Measurements from ENCODE around the gene GRK3.

The GRK3 gene

GRCh38 chr22:25670070-25670461 lies 105.6 kb downstream of the GRK3 start:
- DNase-seq, result no peak

GRCh38 chr22:25672289-25673084 lies 108.0 kb downstream of the GRK3 start:
- DNase-seq, result no peak

GRCh38 chr22:25673713-25674112 lies 109.2 kb downstream of the GRK3 start:
- DNase-seq, result no peak

- DNase-seq, result no peak
Measured at GRCh38 chr22:25677631-25678030, 113.2 kb downstream of the GRK3 start.

GRCh38 chr22:25680051-25680450 lies 115.6 kb downstream of the GRK3 start:
- no peak for DNase-seq

- no peak for DNase-seq
Measured at GRCh38 chr22:25680956-25681355, 116.5 kb downstream of the GRK3 start.

GRCh38 chr22:25682109-25682508 lies 117.6 kb downstream of the GRK3 start:
- DNase-seq, result no peak

- no peak for DNase-seq
Measured at GRCh38 chr22:25688627-25689026, 124.2 kb downstream of the GRK3 start.

GRCh38 chr22:25689631-25690030 lies 125.2 kb downstream of the GRK3 start:
- no peak for DNase-seq

- DNase-seq, result no peak
Measured at GRCh38 chr22:25690798-25691197, 126.3 kb downstream of the GRK3 start.

GRCh38 chr22:25692397-25693267 lies 128.2 kb downstream of the GRK3 start:
- DNase-seq, result no peak

- no peak for DNase-seq
Measured at GRCh38 chr22:25693268-25693565, 128.7 kb downstream of the GRK3 start.

- DNase-seq, result no peak
Measured at GRCh38 chr22:25694196-25694907, 129.9 kb downstream of the GRK3 start.

GRCh38 chr22:25695146-25695545 lies 130.7 kb downstream of the GRK3 start:
- no peak for DNase-seq

GRCh38 chr22:25696763-25697162 lies 132.3 kb downstream of the GRK3 start:
- DNase-seq, result no peak

- no peak for DNase-seq
Measured at GRCh38 chr22:25697181-25697664, 132.7 kb downstream of the GRK3 start.

- DNase-seq, result no peak
Measured at GRCh38 chr22:25697978-25698377, 133.5 kb downstream of the GRK3 start.

- no peak for DNase-seq
Measured at GRCh38 chr22:25698461-25698860, 134.0 kb downstream of the GRK3 start.

- DNase-seq, result no peak
Measured at GRCh38 chr22:25698978-25699377, 134.5 kb downstream of the GRK3 start.

- DNase-seq, result no peak
Measured at GRCh38 chr22:25701056-25701780, 136.7 kb downstream of the GRK3 start.

GRCh38 chr22:25702040-25702439 lies 137.6 kb downstream of the GRK3 start:
- peak in 1 of 2 donors; percentile 2 for DNase-seq

- DNase-seq, result no peak
Measured at GRCh38 chr22:25702571-25703167, 138.2 kb downstream of the GRK3 start.

Measured in CD4-positive, alpha-beta T cell treated with Interleukin-4 for 1 hour (primary cell).